K562 (cell line): ENCODE measurements around the gene SRSF9. TPM values are rescaled to one million over a fixed set of nuclear protein-coding genes. Genes with fewer than 3 reads are reported as not detected.
A peak's percentile ranks its signal among the peaks of the same experiment; 100 is the strongest.

Source experiments
- ARHGAP35 ChIP-seq: fragments of 450-650 bp; IDR thresholded peaks from 2 replicates; pipeline ENCODE4 v1.6.1; 2018; ENCODE audit not compliant: partially characterized antibody
- CBX5 ChIP-seq: IDR thresholded peaks from 2 replicates; pipeline ENCODE4 v1.6.1; 2014; ENCODE audit warnings: low read depth, borderline replicate concordance
- CREM ChIP-seq: IDR thresholded peaks from 2 replicates; pipeline ENCODE4 v1.6.1; 2014; ENCODE audit warnings: antibody characterized with exemption, low read depth
- ELK3 ChIP-seq: fragments of 450-650 bp; formaldehyde crosslinking; IDR thresholded peaks from 2 replicates; pipeline ENCODE4 v1.4.0; 2020; ENCODE audit warnings: mild to moderate bottlenecking
- ETV1 ChIP-seq: fragments of 450-650 bp; conservative IDR thresholded peaks from 2 replicates; pipeline ENCODE4 v1.6.1; 2016; ENCODE audit warnings: missing genetic modification characterization, control low read depth, low read depth, missing compliant biosample characterization
- ETV5 ChIP-seq: sonication (generic); formaldehyde crosslinking; IDR thresholded peaks from 2 replicates; pipeline ENCODE4 v1.4.0; 2020; ENCODE audit warnings: low read depth, mild to moderate bottlenecking, missing genetic modification reagents
- FOXP1 ChIP-seq: sonication (generic); formaldehyde crosslinking; IDR thresholded peaks from 2 replicates; pipeline ENCODE4 v1.8.0; 2022; ENCODE audit warnings: mild to moderate bottlenecking, missing genetic modification reagents
- GTF2A2 ChIP-seq: IDR thresholded peaks from 2 replicates; pipeline ENCODE4 v1.6.1; 2016; ENCODE audit warnings: mild to moderate bottlenecking, missing genetic modification characterization, missing compliant biosample characterization
- HDGF ChIP-seq: fragments of 450-650 bp; IDR thresholded peaks from 2 replicates; pipeline ENCODE4 v1.6.1; 2016
- NR2C2 ChIP-seq, 2 experiments: fragments of 200-800 bp in 1 of 2; sonication (Bioruptor generic) in 1 of 2; sonication (generic) in 1 of 2; formaldehyde crosslinking in 1 of 2; IDR thresholded peaks; 2 replicates each; pipeline versions ENCODE4 v1.6.1 to v1.8.0; 2016 to 2022; ENCODE audit warnings: mild to moderate bottlenecking in 1 of 2, missing compliant biosample characterization in 1 of 2, missing genetic modification characterization in 1 of 2, missing genetic modification reagents in 1 of 2
- POLR2G ChIP-seq: fragments of 200-400 bp; formaldehyde crosslinking; IDR thresholded peaks from 2 replicates; pipeline ENCODE4 v1.6.1; 2017; ENCODE audit warnings: low read depth, mild to moderate bottlenecking, antibody characterized with exemption, low read length, moderate library complexity
- SOX6 ChIP-seq: fragments of 450-650 bp; IDR thresholded peaks from 2 replicates; pipeline ENCODE4 v1.6.1; 2014; ENCODE audit warnings: mild to moderate bottlenecking
- SPI1 ChIP-seq: IDR thresholded peaks from 2 replicates; pipeline ENCODE4 v1.6.1; 2011; ENCODE audit warnings: low read depth, low read length, control low read depth, borderline replicate concordance
- TAF9B ChIP-seq: fragments of 450-650 bp; IDR thresholded peaks from 2 replicates; pipeline ENCODE4 v1.6.1; 2018; ENCODE audit warnings: mild to moderate bottlenecking; ENCODE audit not compliant: partially characterized antibody
- TEAD1 ChIP-seq, 2 experiments: fragments of 450-650 bp in 1 of 2; sonication (generic) in 1 of 2; formaldehyde crosslinking; IDR thresholded peaks; 2 replicates each; pipeline versions ENCODE4 v1.4.0 to v1.8.0; 2020 to 2022; ENCODE audit warnings: mild to moderate bottlenecking in 2 of 2, missing genetic modification reagents in 1 of 2
- TOE1 ChIP-seq, 2 experiments: fragments of 450-650 bp in 1 of 2; sonication (generic) in 1 of 2; formaldehyde crosslinking in 1 of 2; IDR thresholded peaks; 2 replicates each; pipeline versions ENCODE4 v1.7.1 to v1.8.0; 2016 to 2022; ENCODE audit warnings: borderline replicate concordance in 2 of 2, mild to moderate bottlenecking in 2 of 2, antibody characterized with exemption in 1 of 2, inconsistent platforms in 1 of 2, low read depth in 1 of 2, missing genetic modification reagents in 1 of 2, moderate library complexity in 1 of 2
- XRCC4 ChIP-seq: IDR thresholded peaks from one replicate; pipeline ENCODE4 v1.6.1; 2011; ENCODE audit not compliant: insufficient read depth, insufficient read length; ENCODE audit errors: extremely low read depth
- XRCC5 ChIP-seq: fragments of 200-400 bp; formaldehyde crosslinking; IDR thresholded peaks from 2 replicates; pipeline ENCODE4 v1.6.1; 2017; ENCODE audit warnings: low read depth, mild to moderate bottlenecking, low read length
- ZC3H4 ChIP-seq: sonication (generic); formaldehyde crosslinking; IDR thresholded peaks from 2 replicates; pipeline ENCODE4 v1.9.0; 2021; ENCODE audit warnings: missing genetic modification reagents, borderline replicate concordance
- ZFP1 ChIP-seq: fragments of 450-650 bp; formaldehyde crosslinking; IDR thresholded peaks from 2 replicates; pipeline ENCODE4 v1.4.0; 2020; ENCODE audit warnings: mild to moderate bottlenecking, mixed read lengths
- ZNF165 ChIP-seq: fragments of 250-450 bp; sonication (Bioruptor Pico); IDR thresholded peaks from 2 replicates; pipeline ENCODE4 v1.4.0; 2020; ENCODE audit warnings: borderline replicate concordance
- ZNF668 ChIP-seq: fragments of 250-450 bp; sonication (Bioruptor Pico); IDR thresholded peaks from 2 replicates; pipeline ENCODE4 v1.8.0; 2022; ENCODE audit warnings: mild to moderate bottlenecking, inconsistent platforms
- polyA plus RNA-seq, 8 experiments: library from polyadenylated mRNA; depleted of rRNA in 4 of 8; stranded (reverse) in 5 of 8; unstranded in 3 of 8; fragments of >200 nt; fragmentation: Nextera tagmentation in 2 of 8; fragmentation: Illumina TruSeq in 1 of 8; extraction: Ambion mirVana in 2 of 8; extraction: Trizol in 1 of 8; gene quantifications; 2 replicates each; pipeline versions ENCODE4 v1.2.1 to v1.2.3, GENCODE V29; 2011 to 2014; ENCODE audit warnings: inconsistent platforms in 1 of 8, missing spikeins in 1 of 8
- total RNA-seq, 7 experiments: library from RNA; depleted of rRNA in 6 of 7; stranded (reverse); fragments of >200 nt in 6 of 7; fragmentation: Illumina TruSeq in 2 of 7; extraction: Trizol in 2 of 7; gene quantifications; 2 replicates each; pipeline versions ENCODE4 v1.2.1 to v1.2.3, GENCODE V29; 2011 to 2021; ENCODE audit warnings: low replicate concordance in 1 of 7

Gene SRSF9
- total and polyA plus RNA-seq, 9 of the 15 experiments (the other 6 are each of a cell fraction or from before 2014, with no cell fraction given) = 40.3 to 291 (median 230) TPM

DNA sequence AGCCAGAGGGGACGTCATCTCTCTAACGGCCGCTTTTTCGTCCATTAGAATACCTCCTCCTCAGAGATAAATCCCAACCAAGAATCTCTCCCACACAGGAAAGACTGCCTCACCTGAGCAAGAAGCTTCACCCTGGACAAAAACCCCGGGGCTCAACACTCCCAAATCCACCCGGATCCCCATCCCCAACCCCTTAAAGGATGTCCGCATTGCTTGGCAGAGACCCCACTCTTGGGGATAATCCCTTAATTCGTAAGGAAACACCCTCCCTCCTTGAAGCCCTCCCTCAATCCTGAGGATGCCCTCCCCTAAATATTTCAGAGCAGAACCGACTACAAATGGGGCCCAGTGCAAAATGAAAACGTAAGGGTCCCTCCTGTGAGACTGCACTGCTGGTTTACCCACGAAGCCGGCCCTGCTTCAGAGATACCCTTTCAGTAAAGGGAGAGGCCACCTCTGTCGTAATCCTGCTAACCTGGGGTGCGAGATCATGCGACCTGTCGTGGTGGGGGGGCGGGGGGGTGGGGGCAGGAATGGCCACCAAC, 25.7 kb upstream of the SRSF9 start (continued):
- no peak for TF ChIP-seq FOXP1 (CRISPR knock-in tag)
- TF ChIP-seq ZNF165 (CRISPR knock-in tag) = no peak
- TF ChIP-seq SOX6 = no peak
- no peak for TF ChIP-seq ELK3
- 0 out of 2 replicates have a peak, but pooled peaks have one; percentile 22 for TF ChIP-seq XRCC5
- TF ChIP-seq CBX5 = no peak
- no peak for TF ChIP-seq SPI1
- 0 out of 2 replicates have a peak, but pooled peaks have one; percentile 64 for TF ChIP-seq ZC3H4 (CRISPR knock-in tag)
- no peak for TF ChIP-seq TOE1 (IDR thresholded peaks at IDR 0.05; ENCODE audit: borderline replicate concordance)
- no peak for TF ChIP-seq TOE1 (CRISPR knock-in tag; IDR thresholded peaks at IDR 0.05; ENCODE audit: borderline replicate concordance, low read depth)
- TF ChIP-seq NR2C2 (CRISPR knock-in tag; IDR thresholded peaks at IDR 0.05) = no peak
- peak; percentile 48; the same call in 1 of the 2 replicates for TF ChIP-seq NR2C2 (tag; IDR thresholded peaks at IDR 0.05)
- TF ChIP-seq HDGF = 0 out of 2 replicates have a peak, but pooled peaks have one; percentile 25
- no peak for TF ChIP-seq ETV1 (tag)
- TF ChIP-seq ARHGAP35 = no peak
- no peak for TF ChIP-seq ZFP1 (CRISPR knock-in tag)
- TF ChIP-seq TEAD1 (CRISPR knock-in tag; IDR thresholded peaks at IDR 0.05) = no peak
- no peak for TF ChIP-seq XRCC4
- no peak for TF ChIP-seq TAF9B
- 0 out of 2 replicates have a peak, but pooled peaks have one; percentile 16 for TF ChIP-seq ETV5
- TF ChIP-seq ZNF668 = no peak
- TF ChIP-seq GTF2A2 (tag) = no peak
- no peak for TF ChIP-seq POLR2G
- 0 out of 2 replicates have a peak, but pooled peaks have one; percentile 12 for TF ChIP-seq CREM
